Measurements from ENCODE around the gene RALY.

RALY gene

DNA sequence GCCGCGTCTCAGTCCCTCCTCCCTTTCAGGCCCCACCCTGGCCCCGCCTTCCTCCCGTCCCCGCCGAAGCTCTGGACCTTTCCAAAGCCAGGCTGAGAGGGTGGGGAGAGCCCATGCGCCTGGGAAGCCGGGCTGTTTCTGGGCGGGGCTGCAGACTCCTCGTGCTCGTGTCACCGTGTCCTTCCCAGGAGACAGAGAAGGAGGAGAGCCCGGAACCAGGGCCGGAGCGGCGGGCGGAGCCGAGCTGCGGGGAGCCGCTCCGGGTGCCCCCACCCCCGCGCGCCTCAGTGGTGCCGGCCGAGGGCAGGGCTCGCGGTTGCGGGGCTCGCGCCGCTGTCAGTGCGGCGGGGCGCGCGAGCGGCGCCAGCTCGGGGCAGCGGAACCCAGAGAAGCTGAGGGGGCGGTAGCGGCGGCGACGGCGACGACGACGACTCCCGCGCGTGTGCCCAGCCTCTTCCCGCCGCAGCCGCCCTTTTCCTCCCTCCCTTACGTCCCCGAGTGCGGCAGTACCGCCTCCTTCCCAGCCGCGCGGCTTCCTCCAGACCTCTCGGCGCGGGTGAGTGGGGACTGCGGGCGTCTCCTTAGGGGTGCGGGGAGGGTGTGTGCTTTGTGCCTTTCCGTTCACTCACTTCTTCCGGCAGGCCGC lies at the start of gene RALY:
TSS of gene RALY (plus strand) at position 336 of the 646 bp plus-strand sequence. CDS start 78,164 bp downstream, outside the sequence.
- DNase-seq = peak; percentile 57

DNA sequence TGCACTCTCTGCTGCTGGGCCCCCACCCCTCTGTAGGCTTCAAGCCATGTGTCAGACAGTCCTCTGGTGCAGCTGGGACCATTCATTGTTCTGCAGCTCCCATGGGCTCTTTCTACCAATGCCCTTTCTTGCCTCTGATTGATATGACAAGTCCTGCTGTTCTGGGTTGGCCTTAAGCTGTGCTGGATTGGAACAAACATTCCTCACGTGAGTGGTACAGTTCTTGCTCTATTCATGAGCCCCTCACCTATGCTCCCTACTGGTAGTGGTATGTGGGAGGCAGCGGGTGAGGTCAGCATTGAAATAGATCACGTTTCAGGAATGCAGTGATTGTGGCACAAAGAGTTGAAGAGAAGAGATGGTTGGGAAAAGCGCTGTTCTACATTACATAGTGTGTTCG lies 48.8 kb upstream of the RALY start:
- DNase-seq = no peak

DNA sequence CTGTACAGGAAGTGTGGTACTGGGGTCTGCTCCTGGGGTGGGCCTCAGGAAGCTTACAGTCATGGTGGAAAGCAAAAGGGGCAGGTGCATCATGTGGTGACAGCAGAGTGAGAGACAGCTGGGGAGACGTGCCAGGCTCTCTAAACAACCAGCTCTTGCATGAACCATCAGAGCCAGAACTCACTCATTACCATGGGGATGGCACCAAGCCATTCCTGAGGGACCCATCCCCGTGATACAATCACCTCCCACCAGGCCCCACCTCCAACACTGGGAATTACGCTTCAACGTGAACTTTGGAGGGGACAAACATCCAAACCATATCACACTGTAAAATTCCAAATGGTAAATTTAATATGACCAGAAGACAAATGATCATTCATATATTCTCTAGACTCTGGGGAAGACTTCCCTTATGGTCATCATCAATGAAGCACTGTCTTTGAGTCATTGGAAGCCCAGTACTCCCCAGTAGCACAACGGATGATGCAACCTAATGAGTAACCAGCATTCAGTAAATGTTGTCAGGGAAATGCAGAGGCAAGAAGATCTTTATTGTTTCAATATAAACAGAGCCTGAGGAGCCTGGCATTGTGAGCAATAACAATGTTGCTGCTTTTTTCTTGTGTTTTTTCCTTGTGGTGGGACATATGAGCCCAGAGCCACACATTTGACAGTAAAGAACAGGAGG lies 48.2 kb upstream of the RALY start:
- no peak for DNase-seq

DNA sequence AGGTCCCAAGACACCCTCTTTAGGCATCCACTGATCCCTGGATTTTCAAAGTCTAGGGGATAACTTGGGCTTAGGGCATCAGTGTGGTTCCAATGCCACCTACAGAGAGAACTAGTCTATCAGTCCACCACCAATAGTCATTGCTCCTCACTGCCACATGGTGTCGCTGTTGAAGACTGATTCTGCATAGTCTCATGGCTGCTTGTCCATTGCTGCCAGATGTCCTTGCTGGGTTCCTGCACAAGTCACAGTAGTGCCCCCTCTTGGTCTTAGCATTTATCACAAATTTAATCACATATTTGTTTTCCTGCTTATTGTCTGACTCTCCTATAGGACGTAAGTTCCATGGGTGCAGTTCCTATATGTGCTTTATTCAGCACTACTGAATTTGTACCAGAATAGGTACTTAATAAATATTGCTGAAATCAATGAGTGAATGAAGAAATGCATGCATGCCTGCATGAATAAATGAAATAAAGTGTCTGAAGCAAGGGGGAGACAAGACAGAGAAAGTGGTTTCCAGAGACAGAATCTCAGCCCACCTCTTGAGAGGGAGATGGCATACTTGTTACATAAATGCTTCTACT lies 45.9 kb upstream of the RALY start:
- no peak for DNase-seq

DNA sequence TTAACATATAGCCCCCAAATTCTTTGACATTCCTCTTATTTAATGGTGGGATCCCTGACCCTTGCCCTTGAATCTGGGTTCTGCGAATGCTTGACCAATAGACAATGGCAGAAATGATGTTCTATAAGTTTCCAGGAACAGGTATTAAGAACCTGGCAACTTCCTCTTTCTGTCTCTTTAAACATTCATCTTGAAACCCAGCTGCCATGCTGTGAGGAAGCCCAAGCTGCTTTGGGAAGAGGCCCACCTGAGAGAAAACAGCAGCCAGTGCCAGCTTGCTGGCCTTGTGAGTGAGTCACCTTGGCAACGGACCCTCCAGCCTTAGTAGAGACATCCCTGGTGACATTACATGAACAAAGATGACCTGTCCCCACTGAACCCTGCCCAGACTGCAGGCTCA lies 45.2 kb upstream of the RALY start:
- no peak for DNase-seq

DNA sequence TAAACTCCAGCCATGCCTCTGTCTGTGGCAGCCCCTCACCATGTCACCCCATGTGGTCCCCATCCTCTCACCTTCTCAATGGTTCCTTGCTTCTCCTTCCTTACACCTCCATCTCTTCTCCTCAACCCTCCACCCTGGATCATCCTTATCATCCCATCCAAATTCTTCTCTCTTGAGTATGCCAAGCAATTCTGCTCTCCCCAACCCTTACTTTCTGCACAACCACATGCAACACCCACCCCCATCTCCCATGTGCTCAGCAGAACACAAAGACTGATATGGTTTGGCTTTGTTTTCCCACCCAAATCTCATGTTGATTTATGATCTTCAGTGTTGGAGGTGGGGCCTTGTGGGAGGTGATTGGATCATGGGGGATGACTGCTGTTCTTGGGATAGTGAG lies 42.5 kb upstream of the RALY start:
- no peak for DNase-seq

DNA sequence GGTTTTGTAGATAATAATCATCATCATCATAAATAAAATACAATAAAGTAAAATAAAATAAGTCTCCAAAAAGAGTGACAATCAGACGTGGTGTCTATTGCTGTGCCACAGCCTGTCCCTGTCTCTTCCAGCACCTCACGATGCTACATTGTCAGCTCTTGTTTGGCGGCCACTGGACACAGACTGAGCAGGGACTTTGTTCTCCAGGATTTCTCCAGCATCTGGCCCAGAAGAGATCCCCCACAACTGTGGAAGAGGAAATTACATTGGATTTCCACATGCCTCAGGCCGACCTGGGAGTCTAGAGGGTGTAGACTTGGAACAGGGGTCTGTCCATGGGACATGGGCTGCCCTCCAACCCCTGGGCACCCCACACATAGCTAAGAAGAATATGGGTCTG lies 39.2 kb upstream of the RALY start:
- DNase-seq = no peak

DNA sequence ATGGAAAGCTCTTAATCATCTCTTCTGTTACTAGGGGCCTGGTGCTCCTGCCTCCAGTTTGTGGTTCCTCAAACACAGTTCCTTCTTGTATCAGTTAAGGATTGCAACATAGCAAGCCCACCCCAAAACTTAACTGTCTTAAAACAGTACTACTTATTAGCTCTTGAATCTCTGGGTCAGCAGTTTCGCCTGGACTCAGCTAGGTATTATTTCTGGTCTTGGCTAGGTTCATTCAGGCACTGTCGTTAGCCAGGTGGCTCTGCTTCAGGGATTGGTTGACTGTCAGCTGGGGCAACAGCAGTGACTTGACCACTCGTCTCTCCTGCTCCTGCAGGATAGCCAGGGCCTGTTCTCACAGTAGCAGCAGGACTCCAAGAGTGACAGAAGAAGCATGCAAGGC lies 30.0 kb upstream of the RALY start:
- no peak for DNase-seq

DNA sequence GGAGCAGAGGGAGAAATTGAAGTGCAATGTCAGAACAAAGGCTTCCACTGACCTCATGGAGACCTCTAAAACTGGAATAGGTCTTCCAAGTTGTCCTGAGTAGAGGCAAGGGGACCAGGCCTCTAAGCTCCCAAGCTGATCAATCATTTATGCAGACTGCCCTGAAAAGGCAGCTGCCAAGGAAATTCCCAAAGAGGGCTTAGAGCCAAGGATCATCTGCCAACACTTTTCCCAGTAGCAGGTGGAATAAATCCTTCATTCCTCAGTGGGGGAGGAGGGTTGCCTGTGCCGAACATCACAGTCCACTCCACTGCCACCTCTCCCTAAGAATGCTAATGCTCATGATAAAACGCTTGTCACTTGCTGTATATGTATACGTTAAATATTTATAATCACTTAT lies 29.3 kb upstream of the RALY start:
- DNase-seq = no peak

DNA sequence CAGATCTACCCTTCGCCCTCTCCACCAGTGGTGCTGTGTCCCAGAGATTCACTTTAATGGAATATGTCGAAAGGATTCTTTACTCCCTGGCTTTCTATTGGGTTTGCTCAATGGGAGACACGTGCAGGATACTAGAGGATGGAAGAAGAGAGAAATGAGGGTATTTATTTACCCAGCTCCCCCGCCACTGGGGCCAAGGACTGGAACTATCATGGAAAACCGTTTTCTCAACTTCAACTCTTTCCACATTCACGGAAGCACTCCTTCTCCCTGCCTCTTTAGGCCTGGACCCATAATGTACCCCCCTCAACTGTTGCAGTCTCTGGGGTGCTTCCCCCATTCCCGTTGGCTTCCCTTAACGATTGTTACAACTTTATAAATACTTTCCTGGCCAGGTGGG lies 26.6 kb upstream of the RALY start:
- DNase-seq = no peak

DNA sequence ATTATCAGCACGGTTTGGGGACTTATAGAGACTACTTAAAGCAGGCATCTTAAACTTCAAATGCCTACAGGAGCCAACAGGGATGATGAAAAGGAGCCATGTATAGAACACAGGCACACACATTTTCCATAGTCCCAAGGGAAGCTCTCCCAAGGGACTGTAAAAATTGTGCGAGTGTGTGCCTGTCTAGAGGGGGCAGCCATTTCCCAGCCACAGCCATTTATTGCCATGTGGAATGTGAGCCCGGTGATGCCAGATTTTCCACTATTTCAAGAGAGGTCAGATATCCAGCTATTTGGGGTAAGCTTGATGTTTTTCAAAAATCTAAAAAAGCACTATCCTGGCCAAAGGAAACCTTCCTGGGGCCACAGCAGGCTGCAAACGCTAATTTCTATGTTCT lies 24.1 kb upstream of the RALY start:
- no peak for DNase-seq

DNA sequence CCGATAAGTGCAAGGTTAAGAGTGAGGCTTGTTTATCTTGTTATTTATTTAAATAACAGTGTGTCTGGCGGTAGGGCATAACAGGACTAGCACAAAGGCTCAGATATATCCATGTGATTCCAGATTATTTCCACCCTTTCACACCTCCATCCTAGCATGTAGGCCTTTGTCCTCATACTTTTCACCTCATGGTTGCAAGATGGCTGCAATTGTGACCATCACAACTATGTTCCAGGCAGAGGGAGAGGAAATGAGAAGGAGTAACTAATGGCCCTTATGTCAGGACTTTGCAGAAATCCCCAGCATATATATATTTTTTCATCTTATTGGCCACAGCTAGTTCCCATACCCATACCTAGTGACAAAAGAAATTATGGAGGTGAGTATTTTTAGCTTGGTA lies 23.5 kb upstream of the RALY start:
- DNase-seq = no peak

DNA sequence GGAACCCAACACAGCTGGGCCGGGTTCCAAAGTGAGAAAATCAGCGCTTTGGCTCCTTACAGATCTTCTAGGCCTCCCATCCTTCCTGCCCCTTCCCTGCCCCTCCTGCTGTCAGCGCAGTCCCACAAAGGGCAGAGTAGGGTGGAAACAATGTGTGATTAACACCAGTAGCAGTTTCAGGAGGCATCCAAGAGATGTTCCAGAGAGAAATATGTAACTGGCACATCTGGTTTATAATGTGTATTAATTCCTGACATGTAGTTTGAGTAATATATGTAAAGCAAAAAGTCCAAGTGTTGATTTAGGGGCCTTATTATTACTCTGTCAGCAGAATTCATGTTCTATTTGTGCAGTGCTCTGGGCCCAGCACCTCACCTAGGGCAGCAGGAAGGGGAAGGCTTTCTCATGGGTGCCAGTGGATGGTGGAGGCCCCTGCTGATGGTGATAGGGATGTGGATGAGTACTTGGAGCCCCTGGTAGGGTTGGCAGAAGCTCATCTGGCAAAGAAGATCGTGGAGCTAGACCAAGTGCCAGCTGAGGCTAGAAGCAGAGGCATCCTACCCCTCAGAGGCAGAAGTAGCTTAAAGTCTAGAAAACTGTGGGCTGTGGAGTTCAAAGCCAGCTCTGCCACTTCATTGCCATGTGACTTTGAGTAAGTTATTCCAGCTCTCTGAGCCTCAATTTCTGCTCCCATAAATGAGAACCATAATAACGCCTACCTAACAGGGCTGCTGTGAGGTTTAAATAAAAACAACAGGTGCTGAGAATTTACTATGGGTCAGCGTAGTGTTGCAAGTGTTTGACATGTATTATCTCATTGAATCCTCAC lies 22.4 kb upstream of the RALY start:
- DNase-seq = no peak

DNA sequence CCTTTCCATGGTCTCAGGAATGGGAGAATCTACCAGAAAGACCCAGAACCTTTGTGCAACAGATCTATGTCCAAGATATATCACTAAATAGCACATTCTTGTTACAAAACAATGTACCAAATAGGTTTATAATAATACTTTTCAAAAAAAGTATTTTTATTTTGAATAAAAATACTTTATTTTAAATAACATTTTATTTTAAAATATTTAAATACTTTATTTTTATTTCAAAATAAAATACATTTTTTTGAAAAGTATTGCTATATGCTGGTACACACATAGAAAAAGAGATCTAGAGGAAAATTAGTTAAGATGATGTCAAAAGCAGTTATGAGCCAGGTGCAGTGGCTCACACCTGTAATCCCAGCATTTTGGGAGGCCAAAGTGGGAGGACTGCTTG lies 16.8 kb upstream of the RALY start:
- DNase-seq = no peak

DNA sequence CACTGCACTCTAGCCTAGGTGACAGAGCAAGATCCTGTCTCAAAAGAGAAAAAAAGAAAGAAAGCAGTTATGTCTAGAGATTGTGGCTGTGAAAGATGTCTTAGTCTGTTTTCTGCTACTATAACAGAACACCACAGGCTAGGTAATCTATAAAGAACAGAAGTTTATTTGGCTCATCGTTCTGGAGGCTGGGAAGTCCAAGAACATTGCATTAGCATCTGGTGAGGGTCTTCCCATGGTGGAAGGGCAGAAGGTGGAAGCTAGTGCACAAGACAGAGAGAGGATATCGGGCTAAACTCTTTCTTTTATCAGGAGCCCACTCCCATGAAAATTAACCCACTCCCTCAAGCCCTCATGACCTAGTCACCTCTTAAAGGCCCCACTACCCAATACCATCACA lies 16.2 kb upstream of the RALY start:
- DNase-seq = no peak

DNA sequence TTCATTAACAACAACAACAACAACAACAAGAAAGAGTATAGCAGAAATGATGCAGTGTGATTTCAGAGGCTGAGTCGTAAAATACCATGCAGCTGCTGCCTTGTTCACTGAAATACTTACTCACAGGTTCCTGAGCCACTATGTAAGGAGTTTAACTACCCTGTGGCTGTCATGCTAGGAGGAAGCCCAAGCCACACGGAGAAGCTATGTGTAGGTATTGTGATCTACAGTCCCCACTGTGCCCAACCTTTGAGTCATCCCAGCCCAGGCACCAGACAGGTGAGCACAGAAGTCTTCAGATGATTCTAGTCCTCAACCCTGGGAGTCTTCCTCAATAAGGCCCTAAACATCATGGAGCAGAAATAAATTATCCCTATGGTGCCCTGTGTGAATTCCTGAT lies 14.6 kb upstream of the RALY start:
- DNase-seq = no peak

DNA sequence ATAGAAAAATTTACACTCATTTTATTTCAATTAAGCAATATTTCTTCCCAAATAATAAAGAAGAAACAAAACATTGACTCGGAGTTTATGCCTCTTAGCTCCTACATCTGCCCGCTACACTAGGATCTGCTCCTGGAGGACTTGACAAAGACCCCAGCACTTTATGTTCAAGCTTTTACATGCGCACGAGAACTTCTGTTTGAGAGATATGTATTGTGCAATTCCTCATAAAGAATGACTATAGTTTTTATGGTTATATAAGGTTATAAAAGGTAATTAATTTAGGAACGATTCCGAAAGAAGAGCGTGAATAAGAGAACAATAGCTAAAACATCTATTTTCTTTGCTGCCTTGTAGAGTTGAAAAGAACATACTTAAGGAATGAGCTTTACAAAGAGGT lies 12.4 kb upstream of the RALY start:
- DNase-seq = no peak

DNA sequence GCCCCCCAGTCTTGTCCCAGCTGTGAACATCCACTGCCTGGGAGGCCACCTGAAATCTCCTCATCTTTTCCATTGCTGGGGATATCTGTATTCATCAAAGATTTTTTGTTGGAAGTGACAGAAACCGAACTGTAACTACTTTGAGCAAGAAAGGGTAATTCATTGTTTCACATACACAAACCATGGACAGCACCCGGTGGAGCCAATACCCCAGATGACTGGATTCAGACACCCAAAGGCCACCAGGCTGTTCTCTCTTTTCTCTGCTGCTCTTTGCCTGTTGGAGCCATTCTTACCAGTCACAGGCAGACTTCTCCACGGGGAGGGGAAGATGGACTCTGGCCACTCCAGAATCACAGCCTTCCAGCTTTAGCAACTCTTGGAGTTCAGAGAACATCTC lies 11.7 kb upstream of the RALY start:
- DNase-seq = no peak

DNA sequence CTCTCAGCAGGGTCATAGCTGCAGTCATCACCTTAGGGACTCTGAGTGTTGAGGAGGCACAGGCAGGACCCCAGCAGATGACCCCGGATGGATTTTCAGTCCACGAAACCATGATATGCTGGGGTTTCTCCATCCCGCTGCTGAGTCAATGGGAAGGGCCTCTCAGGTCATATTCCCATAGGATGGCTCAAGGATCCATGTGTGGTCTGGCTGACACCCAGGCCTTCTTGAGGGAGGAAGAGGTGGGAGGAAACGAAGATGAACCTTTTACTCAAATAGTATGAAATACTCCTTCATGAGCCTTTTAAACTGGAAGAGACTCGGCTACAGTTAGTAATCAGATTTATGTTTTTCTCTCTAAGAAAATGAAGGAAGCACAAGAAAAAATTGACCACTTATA lies 10.3 kb upstream of the RALY start:
- DNase-seq = no peak

DNA sequence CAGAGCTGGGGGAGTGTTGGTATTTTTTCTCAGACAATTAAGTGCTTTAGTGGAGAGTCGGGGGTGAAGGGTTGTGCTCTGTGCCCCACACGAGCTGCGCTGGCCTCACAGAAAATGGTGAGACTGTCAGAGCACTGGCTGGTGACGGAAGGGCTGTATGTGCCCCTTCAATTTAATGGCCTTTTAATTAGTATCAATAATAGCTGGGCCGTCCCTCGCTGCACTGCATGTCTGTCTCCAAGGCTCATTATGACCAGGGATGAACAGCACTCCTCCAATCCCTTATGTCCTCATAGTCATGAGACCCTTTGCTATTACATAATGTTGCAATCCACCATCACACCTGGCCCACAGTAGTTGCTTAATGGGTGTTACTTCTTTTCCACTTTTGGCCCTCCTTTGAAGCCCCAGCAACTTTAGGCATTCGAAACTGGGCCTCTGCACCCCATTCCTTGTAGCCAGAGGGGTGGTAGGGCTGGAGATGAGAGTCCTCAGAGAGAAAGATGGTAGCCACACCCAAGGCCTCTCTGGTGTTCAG lies 9.5 kb upstream of the RALY start:
- DNase-seq = no peak

DNA sequence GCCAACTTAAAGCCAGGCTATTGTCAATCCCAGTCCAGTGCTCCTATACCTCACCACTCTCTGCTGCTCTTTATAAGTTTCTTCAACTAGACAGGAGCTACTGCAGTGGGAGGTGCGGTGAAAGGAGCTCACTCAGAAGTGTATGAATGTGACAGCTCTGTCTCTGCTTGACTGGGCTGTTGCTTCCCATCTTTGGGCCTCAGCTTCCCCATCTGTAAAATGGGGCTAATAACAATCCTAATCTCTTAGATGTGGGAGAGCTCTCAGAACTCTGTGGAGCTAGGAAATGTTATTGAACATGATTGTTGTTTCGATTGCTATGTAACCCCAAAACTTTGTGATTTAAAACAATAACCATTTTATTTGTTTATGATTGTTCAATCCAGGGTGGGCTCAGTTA lies 8.4 kb upstream of the RALY start:
- no peak for DNase-seq

DNA sequence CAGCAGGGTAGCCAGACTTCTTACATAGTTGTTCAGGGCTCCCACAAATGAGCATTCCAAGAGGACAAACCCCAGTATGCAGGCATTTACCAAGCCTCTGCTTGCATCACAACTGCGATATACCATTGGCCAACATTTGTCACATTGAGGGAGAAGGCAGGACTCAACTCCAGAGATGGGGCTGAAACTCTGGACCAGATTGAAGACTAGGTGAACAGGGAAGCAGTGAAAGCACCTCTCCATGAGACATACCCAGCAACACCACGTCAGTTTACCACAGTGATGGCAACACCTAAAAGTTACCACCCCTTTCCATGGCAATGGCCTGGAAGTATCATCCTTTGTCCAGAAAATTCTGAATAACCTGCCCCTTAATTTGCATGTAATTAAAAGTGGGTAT lies 7.9 kb upstream of the RALY start:
- DNase-seq = no peak

DNA sequence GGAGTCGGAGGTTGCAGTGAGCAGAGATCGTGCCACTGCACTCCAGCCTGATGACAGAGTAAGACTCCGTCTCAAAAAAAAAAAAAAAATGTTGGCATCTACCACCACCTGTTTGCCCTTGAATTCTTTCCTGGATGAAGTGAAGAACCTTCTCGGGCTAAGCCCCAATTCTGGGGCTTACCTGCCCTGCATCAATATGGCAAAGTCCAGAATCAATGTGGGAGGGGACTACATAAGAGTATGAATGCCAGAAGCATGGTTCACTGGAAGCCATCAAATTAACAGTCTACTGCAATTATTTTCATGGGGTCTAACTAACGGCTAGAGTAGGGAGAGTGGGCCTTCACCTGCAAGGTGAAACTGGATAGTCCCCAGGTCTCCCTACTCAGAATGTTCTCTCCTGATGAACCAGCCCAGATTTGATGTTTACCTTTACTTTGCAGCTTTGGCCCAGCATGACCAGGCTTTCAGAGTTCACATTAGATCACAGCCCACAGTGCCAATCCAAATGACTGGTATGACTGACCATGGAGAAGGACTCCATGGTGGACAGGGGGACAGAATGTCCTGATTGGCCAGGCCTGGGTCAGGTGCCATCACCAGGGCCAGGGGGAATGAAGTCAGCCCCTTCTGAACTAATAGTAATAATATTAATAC lies 7.0 kb upstream of the RALY start:
- no peak for DNase-seq

Data from DMS79 treated with DMSO at 0.1 percent for 48 hours (cell line).